GM21526 (cell line): ENCODE data around the gene PZP.
"Not testable (repeated sequence)": the region's sequence is repeated elsewhere in the genome, so short reads cannot be mapped to it uniquely, and the experiment has no call there.

ENCODE experiments used
- ATAC-seq: cut with Tn5 transposase; IDR thresholded peaks from one replicate; pipeline ENCODE4 v1.9.1; 2021; ENCODE audit warnings: moderate library complexity; ENCODE audit not compliant: unreplicated experiment, low FRiP score

The PZP gene

DNA sequence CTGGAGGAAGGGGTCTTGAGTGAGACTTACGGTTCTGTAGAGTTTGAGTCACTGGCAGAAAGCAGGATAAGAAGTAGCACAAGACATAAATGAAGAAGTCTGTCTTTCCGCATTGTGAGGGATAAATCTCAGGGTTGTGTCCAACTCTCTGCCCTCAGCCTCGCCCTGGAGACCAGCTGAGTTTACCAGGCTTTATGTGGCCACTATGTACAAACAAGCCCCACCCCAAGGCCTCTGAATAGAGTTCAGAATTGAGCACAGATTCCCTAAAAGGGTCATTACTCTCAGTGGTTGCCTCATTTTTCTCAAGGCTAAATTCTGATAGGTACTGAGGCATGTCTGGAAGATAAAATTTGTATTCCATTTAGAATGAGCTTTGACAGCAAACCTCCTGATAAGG is at the start of gene PZP:
PZP (minus strand) TSS at position 167 of the 400 bp plus-strand sequence; CDS start at position 113, 54 bp downstream.
- ATAC-seq = no peak

DNA sequence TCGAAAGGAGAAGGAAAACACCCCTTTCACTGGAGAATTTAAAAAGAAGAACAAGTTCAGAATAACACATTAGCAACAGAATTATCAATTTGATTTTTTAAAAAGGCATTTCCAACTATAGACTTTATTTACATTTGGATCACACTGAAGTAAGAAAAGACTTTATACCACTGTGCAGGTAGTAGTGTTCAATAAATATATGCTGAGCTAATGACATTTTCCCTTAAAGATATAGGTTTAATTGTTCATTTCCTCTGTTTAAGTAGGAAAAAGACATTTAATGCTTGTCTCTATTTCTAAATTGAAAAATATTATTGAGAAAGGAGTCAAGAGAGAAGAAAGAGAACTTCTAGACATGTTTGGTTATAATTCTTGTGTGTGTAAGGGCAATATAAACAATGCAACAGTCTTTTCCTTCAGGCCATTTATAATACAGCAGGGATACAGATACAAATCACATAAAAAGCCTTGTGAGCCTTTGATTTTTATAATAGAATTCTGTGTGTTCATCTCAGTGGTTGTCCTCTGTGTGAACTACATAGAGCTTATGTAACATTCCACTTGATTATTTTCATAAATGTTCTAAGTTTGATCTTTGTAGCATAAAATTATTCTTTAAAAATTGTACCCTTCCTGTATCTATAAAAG is 48.7 kb upstream of the PZP start:
- no peak for ATAC-seq

DNA sequence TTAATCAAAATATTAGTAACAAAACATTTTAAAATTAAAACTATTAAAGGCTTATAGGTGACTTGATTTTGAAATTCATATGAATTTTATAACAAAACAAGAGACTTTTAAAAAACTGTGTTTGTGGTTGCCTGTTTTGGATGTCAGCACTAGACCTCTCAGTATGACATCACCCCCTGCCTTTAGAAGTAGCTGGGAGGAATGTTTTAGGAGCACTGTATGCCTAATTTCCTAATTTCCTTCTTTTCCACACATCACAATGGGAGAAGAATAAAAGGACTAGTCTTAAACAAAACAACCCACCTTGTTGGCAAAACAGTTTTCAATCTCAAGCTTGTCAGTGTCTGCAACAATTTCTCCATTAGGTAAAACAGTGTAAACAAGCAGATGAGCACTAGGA is 48.1 kb upstream of the PZP start:
- ATAC-seq = no peak

DNA sequence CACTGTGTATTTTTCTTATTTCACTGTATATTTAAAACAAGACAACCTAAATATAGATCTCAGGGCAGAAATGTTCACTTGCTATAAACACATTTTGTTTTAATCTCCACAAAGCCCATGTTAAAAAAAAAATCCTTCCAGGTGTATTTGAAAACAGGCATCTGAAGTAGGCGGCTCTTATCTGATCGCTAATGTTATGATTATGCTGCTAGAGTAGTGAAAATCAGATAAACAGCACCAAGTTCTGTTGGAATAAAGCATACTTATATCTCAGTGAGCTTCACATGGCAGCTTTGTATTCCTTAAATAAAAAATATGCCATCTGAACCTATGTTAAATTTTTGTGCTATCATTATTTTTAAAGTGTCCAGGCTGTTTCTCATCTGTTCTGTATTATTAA is 47.6 kb upstream of the PZP start:
- ATAC-seq = no peak

DNA sequence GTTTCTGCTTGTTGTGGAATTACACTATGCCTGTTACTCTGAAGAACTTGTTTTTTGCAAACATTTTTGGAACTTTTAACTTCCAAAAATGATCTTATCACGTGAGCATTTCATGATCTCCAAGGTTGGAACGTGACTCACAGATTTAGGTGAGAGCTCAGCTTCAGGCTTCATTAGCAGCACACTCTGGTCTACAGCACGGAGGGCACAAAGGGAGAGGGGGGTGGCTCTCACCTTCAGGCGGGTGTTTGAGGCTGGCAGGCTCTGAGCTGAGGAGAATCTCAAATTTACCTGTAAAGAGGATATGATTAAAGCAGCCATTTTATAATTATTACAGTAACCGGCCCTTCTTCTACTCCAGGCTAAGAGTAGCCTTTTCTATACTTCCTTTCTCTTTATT is 45.3 kb upstream of the PZP start:
- no peak for ATAC-seq

DNA sequence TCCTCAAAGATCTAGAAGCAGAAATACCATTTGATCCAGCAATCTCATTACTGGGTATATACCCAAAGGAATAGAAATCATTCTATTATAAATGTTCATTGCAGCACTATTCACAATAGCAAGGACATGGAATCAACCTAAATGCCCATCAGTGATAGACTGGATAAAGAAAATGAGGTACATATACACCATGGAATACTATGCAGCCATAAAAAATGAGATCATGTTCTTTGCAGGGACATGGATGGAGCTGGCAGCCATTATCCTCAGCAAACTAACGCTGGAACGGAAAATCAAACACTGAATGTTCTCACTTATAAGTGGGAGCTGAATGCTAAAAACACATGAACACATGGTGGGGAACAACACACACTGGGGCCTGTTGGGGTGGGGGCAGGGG is 44.6 kb upstream of the PZP start:
- ATAC-seq = not testable (repeated sequence)

DNA sequence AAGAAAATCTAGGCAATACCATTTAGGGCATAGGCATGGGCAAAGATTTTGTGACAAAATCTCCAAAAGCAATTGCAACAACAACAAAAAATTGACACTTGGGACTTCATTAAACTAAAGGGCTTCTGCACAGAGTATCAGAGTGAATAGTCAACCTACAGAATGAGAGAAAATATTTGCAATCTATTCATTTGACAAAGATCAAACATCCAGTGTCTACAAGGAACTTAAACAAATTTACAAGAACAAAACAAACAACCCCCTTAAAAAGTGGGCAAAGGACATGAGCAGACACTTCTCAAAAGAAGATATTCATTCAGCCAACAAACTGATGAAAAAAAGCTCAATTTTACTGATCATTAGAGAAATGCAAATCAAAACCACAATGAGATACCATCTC is 44.1 kb upstream of the PZP start:
- no peak for ATAC-seq

DNA sequence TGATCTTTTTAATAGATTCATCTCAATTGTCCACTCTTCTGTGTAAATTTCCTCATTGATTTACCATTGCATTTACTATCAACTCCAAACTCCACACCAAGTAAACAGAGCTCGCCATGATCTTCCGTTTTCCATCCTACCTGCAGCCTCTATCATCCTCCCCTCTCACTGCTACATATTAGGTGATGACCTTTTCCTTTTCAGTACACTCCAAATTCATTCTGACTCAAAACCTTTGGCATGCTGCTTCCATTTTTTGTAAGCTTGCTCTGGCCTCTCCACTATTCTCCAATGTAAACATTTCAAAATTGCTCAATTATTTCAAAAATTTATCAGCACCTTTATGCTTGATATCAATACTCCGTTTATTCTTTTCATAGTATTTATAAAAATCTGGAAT is 40.2 kb upstream of the PZP start:
- no peak for ATAC-seq

DNA sequence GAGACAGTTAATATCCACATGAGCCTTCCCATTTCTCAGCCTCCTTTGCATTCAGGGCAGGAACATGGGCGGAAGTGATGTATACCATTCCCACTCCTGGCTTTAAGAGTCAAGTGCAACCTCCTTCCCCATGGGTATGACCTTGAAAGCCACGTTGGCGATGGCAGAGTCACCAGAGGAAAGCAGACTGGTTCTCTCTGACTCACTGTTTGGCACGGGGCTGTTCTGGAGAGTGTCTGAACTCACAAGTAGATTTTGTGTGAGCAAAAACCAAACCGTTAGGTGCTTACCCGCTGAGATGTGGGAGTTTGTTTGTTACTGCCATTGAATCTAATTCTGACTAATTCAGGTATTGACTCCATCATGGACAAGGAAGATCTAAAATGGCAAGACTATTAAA is 36.7 kb upstream of the PZP start:
- ATAC-seq = no peak

DNA sequence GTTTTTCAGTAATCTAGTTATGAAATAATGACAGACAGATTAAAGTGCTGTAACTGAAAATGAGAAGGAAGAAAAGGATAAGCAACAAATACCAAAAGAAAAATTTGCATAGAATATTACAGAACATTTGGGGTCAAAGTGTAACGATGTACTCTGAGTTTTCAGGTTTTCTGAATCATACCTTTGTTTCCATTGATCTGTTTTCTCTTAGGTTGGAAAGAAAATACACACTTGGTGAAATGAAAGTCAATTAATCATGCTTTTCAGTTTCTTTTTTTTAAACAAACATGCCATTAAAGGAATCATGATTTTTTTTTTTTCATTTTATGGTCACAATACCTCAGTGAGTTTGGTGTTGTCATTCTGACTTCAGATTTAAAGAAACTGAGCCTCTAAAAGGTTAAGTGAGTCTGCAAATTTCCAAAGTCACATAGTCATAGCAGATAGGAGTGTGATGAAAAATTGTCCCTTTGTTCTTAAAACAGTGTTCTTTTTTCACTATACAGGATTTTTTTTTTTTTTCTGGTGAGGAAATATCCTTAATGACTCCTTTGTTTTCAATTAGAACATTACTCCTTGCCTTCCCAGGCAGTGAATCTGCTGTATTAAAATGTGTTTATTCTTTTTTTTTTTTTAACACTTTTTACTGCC is 35.9 kb upstream of the PZP start:
- ATAC-seq = no peak

DNA sequence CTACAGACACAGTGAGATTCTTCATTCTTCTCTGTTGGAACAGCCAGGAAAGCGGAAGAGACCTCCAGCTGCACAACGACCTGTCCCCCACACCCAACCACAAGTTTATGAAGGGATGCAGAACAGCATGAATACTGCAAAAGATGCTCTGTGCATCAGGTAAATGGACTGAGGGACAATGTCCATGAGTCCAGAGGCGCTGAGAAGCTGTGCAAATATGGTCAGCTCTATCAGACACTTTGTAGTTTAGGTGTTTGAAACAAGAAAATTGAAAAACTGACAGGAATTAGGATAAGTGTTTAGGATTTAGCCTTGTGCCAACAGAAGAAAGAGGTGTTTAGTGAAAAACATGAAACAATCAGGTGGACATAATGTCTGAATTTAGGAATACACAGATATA is 33.1 kb upstream of the PZP start:
- ATAC-seq = no peak

DNA sequence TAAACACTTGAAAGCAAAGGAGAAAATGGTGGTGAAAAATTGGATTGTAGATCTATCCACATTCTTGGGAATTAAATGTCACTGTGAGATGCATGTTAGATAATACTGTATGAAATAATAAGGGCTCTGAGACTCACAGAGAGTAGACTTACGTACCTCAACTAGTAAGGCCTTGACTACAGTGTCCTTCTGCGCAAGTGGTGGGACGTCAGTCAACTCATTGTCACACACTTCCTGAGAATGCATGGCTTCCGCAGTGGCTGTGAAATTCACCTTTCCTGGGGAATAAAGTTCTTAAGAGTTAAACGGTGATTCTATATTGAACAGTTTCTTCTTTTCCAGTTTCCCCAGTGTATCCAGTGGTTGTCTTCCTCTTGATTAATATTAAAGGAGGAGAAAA is 32.6 kb upstream of the PZP start:
- ATAC-seq = no peak

DNA sequence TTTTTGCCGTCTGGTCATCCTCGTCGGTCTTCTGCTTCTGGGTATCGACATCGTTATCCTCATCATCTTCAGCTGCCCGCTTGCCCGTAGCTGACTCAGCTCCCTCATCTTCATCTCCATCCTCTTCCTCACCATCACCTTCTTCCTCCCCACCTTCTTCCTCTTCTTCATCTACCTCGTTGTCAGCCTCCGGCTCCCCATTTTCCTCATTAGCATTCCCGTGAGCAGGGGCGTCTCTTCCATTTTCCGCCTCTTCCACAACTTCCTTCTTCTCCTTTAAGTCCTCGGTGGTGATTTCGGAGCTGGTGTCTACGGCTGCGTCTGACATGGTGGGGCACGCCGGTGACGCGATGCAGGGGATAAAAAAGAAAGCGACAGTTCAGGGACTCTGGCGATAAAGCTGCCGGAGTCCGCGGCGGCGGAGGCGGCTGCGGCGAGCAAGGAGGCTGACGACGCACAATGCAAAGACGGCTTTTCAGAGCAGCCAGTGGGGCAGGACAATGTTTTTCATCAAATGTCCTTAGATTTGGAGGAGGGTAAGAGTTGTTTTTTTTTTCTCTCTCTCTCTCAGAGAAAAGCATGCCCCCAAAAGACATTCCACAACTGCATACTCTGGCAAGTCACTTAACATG is 31.9 kb upstream of the PZP start:
- ATAC-seq = not testable (repeated sequence)

DNA sequence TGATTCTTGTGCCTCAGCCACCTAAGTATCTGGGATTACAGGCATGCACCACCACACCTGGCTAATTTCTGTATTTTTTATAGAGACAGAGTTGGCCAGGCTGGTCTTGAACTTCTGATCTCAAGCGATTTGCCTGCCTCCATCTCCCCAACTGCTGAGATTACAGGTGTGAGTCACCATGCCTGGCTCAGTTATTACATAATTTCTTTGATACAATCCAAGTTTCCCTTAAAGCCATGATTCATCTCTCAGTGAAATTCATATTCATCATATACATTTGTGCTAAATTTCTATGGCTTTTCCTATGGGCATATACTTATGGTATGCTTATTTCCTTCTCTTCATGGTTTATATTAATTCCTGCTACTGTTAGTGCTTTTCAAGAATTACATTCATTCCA is 29.1 kb upstream of the PZP start:
- no peak for ATAC-seq

DNA sequence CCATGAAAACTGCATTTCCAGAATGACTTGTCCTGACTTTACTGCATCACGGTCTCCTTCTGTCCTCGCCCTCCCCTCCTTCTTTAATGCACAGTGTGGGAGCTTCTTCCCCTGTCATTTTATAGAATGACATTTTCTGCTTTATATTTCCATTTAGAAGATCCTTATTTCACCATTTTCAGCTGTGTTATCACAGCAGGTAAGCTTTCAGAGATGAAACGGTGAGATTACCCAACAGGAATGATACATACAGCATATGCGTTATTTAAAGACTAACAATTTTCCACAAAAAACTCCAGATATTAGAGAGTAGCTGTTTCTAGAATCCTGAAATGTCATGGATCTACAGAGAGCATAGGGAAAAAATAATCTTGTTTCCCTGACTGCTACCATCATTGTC is 27.3 kb upstream of the PZP start:
- ATAC-seq = no peak

DNA sequence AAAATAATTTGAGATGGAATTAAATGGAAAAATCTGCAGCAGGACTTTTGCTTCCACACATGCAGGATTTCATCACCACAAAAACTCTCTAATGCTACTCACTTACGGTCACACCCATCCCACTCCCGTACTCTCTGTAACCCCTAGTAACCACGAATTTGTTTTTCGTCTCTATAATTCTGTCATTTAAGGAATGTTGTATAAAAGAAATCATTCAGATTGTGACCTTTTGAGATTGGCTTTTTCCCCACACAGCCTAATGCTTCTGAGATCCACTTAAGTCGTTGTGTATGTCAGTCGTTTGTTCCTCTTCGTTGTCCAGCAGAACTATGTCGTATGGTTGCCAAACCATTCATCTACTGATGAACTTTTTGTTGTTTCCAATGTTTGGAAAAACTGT is 19.8 kb upstream of the PZP start:
- ATAC-seq = no peak

DNA sequence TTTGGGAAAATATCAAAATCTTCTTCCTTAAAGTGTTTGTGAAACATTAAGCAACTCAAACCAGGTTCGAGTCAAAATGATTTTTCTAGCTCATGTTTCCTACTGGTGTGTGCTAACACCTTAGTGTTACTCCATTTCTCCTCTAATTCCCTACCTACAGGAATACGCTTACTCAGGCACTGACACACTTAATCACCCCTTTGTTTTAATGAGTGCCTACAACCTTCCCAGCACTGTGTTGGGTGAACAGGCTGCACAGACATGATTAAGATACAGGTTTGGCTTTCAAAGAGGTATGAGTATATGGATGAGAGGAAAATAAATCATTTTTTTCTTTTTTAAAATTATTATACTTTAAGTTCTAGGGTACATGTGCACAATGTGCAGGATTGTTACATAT is 15.6 kb upstream of the PZP start:
- ATAC-seq = no peak

DNA sequence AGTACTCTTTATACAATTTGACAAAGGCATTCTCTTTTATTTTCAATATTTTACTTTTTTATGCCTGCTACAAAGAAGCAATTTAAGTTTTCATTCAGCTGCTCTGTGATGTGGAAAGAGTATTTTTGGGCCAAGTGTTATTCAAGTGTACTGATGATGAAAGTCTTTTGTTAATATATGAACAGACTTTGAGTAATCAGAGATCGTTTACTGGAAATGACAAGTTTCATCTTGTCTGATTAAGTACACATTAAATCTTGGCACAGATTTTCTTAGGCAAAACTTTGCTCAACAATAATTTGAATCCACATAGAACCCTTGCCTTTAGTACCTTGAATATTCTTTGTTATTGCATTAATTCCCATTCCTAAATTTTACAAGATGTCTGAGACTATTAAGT is 13.3 kb upstream of the PZP start:
- ATAC-seq = no peak

DNA sequence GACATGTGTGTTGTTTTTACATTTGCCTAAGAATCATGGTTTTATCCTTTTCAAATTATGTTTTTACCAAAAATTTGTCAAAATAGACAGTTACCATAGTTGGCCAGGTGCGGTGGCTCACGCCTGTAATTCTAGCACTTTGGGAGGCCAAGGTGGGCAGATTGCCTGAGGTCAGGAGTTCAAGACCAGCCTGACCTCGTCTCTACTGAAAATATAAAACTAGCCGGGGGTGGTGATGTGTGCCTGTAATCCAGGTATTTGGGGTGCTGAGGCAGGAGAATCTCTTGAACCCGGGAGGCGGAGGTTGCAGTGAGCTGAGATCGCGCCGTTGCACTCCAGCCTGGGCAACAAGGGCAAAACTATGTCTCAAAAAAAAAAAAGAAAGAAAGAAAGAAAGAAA is 12.8 kb upstream of the PZP start:
- not testable (repeated sequence) for ATAC-seq

DNA sequence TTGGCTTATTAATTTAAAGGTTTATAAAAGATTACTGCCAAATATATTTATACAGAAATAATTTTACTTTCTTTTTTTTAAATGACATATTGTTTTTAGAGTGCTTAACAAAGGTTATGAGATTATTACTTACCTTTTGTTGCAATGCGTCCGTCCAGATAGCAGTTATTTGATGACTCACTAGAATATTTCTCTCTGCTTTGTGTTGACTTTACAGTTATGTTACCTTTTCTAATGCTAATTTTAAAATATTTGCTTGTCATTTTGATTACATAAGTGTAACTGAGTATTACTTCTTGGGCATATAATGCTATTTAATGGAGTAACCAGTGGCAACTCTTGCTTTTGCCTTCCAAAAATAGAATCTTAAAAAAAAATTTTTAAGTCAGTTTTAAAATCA is 6.3 kb upstream of the PZP start:
- ATAC-seq = no peak

DNA sequence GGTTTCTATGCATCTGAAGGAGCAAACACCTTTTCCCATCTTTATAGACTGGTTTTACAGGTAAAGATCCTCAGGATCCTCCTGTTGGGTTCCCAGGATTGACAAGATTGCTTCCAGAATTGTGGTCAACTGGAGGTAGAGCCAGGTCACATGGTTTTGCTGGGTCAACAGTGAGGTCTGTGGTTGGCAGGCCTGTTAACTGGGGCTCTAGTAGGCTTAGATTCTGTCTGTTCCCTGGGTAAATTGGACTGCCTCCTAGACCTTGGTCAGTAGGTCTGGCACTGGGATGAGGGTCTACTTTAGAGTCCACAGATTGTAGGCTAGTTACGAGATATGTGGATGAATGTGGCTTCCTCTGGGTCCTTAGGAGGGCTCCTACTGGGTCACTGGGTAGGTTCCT is 3.5 kb upstream of the PZP start:
- ATAC-seq = no peak

DNA sequence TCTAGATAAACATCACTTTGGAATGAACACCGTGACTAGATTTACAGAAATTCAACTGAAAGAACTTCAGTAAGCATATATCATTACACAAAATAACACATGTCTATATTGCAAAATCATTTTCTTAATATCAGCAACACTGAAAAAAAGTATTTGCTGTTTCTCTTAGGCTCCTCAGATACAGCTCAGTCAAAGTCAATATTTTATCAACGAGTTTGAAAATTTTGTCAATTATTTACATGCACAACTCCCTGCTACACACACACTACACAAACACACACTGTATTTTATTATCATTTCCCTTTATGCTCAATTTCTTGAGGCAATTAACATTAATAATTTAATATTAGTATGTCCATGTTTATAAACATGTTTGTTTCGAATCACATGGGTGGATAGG is 3.8 kb downstream of the PZP start:
- ATAC-seq = no peak
